COLO668 (cell line): ENCODE results near the gene USP13.
A peak's percentile ranks its signal among the peaks of the same experiment; 100 is the strongest.
"Not testable (repeated sequence)": the region's sequence is repeated elsewhere in the genome, so short reads cannot be mapped to it uniquely, and the experiment has no call there.

Source experiments
- DNase-seq: peaks from one replicate; lab custom pipeline; 2025; ENCODE audit not compliant: unreplicated experiment; lab: John Stamatoyannopoulos, UW

Gene USP13

DNA sequence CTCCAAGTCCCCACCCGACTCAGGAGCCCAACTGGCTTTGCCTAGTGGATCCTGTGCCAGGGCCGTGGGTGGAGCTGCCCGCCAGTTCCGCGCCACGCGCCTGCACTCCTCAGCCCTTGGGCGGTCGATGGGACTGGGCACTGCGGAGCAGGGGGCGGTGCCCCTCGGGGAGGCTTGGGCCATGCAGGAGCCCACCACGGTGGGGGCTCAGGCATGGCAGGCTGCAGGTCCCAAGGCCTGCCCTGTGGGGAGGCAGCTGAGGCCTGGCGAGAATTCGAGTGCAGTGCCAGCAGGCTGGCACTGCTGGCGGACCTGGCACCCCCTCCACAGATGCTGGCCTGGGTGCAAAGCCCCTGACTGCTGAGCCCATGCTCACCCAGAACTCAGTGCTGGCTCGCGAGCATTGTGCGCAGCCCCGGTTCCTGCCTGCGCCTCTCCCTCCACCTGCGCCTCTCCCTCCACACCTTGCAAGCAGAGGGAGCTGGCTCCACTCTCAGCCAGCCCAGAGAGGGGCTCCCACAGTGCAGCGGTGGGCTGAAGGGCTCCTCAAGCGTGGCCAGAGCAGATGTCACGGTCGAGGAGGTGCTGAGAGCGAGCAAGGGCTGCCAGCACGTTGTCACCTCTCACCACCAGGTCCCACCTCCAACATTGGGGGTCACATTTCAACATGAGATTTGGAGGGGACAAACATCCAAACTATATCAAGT lies 122.7 kb downstream of the USP13 start:
- DNase-seq = no peak

DNA sequence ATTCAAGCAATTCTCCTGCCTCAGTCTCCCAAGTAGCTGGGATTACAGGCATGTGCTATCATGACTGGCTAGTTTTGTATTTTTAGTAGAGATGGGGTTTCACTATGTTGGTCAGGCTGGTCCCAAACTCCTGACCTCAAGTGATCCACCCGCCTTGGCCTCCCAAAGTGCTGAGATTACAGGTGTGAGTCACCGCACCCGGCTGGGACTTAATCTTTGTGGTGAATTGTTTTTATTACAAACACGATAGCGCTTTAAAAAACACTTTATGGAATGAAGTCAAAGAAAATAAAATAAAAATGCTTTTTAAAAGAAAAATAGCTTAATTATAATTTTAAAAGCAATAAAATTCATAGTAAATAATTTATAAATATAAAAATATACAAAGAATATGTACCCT lies 130.0 kb downstream of the USP13 start:
- DNase-seq = not testable (repeated sequence)

DNA sequence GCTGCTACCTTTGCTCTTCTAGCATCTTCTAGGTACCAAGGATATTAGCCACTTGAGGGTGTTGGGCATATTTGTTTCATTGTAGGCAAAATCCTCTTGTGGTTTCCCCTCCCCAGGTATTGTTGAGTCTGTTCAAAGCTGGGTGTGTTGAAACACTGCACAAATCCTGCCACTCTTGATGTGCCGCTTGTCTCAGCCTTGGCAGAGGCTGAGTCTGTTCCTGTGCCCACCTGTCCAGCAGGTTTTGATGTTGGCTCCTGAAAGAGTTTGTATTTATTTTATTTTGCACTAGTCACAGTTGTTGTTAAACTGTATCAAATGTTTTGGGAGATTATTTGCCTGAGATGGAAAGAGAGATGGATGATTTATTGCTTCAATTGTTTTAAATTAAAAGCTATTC lies 136.2 kb downstream of the USP13 start:
- no peak for DNase-seq

DNA sequence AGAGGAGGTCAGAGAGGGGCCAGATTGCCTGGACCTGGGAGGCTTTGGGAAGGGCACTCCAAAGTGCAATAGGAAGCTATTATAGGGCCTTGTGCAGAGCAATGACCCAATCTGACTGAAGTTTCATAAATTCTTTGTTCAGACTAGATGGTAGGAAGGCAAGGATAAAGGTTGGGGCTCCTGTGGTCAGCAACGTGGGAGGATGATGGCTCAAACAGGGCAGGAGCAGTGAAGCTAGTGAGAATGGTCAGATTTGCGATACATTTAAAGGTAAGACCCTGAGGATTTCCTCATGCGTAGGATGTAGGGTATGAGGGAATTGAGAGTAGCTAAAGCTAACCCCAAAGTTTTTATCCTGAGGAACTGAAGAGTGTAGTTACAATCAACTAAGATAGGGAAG lies 139.0 kb downstream of the USP13 start:
- DNase-seq = no peak

DNA sequence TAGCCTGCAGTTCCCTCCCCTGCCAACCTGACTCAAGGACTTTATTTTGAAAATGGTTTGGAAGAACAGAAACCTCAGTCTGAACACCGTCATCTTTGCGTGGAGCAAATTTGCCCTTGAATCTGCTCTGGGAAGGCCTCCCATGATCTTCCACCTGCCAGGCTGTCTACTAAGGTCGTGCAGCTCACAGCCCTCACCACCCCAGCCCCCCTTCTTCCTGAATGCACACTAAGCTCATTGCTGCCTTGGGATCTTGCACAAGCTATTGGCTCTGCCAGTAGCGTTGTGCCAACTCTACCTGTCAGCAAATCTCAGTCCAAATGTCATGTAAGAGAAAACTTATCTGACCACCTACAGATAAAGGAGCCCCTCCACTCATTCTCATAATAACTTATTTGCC lies 141.5 kb downstream of the USP13 start:
- DNase-seq = no peak

DNA sequence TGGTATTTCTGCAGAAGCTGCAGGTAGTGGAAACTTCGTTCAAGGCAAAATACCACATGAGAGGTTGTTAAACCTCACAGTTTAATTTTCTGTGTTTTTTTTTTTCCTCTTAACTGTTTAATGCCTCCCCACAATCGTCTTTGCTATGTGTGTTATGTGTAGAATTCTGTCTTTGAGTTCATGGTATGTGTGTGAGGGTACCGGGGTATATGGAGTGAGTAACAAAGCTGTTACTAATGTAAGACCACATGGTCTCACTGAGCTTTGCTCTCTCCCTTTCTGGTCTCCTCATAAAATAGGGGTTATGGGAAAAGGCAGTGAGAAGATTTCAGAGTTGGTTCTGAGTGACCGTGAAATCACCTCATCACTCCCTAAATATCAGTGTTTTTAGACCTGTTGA lies 143.6 kb downstream of the USP13 start:
- DNase-seq = no peak

DNA sequence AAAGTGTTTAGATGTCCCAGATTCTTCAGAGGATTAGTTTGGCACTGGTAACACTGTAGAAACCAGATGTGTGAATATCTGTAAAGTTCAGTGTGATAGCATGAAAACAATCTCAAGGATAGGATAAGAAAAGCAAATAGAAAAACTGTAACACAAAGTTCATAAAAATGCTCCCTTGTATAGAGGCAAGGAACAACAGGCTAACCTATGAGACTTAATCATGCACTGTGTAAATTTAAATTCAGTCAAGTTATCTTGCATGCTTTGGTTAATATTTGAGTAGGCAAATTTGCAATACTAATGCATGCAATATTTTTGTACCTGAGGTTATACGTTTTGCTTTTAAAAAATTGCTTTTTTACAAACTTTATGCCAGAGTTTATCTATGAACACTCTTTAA lies 144.4 kb downstream of the USP13 start:
- DNase-seq = no peak

DNA sequence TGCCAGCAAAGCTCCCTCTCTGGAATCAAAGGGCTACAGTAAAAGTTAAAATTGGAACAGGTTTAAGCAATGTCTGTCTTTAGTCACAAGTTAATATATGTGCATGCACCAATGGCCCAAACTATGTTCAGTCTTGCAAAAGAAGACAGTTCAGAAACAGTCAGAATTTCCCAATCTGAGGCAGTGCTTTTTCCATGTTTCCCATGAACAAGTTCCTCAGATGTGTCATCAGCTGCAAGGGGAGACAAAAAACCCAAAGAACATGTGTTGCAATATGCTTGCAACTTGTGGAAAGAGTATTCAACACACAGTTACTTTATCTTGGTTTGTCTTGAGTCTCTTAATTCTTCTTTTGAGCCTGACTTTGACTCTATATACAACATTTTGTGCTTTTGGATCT lies 148.4 kb downstream of the USP13 start:
- no peak for DNase-seq

DNA sequence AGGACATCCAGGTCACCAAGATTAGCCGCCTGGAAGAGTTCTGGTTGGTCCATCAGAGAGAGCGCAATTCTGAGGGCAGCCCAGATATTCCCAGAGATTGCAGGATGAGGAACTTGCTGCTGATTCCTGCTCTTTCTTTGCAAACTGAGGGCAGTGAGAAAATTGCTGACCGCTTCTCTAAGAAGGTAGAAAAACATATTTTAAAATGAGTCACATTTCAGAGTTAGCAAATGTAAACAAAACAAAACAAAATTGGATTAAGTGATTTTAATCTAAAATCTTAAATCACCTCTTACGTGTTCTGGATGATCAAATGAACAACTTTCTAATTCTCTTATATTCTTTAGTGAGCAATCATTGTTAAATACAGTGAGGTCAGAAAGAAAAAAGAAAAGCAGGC lies 149.0 kb downstream of the USP13 start:
- no peak for DNase-seq

DNA sequence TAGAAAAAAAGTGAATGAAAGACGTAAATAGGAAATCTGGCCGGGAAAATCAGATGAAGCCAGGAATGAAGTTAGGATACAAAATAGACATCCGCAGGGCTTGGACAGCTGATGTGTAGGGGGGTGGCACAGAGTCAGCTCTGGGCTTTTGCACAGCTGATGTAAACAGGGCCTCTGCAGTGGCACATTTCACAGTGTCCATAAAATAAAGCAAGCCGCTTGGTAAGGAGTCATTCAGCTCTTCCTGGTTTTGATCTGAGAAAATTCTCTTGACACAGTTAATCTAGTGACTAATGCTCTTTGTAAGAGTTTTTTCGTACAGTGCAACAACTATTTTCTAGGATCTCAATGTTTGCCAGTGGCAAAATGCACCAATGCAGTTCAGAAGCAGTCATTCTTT lies 153.3 kb downstream of the USP13 start:
- no peak for DNase-seq

DNA sequence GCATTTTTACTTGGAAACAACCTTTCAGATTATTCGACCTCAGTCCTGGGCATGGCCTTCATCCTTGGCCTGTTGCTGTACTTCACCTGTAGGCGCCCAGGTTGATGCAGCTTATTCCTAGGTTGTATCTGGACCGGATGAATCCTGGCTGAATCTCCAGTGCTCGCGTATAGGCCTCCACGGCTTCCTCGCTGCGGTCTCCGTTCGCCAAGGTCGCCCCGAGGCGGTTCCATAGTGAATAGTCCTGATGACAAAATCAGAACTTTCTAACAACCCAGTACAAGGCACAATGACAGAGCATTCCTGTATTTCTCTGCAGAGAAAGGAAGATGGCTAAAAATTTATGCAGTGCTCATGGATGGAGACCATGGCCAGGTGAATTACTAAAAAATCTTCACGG lies 154.7 kb downstream of the USP13 start:
- DNase-seq = no peak

DNA sequence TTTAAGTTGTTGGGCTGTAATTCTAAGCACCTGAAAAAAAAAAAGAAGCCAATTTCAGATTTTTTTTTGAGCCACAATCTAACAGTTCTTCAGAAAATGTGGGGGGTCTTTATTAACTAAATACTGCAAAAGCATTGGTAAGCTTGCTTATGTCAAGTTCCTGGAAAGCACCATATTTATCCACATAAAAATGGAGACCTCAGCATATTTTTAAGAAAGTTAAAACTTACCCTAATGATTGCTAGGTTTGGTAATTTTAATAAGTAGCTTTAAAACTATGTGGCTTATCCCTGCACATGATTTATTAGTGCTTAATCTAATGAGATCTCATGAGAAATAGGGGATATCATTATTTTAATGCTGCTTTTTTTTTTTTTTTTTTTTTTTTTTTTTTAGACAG lies 156.8 kb downstream of the USP13 start:
- no peak for DNase-seq

DNA sequence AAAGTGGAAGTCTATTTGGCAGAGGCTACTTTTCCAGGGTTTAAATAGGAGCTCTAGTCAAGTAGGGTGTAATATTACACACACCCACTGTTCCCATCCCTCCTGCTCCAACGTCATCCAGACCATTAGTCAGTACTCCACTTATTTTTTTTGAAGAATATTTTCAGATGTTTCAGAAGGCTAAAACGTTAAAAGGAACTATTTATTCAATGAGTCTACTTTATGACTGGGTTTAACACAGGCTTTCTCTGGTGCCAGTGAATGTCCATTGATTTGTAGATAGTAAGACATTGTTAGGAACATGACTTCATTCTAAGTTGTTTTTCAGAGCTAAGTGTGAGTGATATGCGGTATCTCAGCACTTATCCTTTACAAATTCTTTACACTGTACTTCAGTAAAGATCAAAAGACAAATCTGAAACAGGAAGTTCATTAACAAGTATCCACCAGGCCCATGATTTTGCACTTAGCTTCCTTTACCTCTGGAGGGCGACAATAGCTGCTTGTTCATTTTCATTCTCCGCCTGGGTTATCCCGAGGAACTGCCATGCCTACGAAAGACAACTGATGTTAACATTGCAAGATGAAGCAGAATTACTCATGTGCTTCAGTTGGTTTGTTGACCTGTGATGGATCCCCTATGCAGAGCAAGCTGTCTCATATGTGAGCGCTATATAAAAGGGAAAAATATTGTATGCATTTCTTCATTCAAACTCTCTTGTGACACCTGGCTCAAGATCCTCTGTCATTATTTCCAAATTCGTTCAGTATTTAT lies 158.7 kb downstream of the USP13 start:
- peak; percentile 6 for DNase-seq

DNA sequence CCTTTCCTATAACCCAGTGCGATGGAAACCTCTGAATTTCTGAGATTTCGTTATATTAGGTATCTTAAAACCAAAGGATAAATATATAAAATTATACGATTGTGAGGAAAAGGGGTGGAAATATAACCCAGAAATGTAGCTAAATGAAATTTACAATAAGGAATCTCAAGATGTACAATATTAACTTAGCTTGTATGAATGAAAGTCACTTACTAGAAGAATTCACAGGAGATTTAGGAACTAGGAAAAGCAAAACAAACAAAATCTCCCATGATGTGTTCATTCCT lies 159.2 kb downstream of the USP13 start:
- no peak for DNase-seq

DNA sequence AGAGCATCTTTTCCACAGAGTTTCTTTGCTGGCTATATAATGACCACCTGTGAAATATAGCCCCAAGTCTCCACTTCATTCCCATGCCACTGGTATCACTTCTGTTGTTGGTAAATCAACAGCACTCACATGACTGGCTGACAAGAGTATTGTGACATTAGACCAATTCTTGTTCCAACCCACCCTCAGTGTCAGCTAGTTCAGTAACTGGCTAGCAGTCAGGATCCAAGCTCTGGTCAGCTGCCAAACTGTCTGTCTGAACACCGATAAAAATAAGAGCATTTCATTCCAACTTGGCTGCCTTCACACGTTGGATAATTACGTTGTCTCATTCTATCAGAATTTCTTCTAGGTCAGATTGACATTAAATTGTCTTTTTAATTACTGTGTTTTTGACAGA lies 166.5 kb downstream of the USP13 start:
- DNase-seq = no peak

DNA sequence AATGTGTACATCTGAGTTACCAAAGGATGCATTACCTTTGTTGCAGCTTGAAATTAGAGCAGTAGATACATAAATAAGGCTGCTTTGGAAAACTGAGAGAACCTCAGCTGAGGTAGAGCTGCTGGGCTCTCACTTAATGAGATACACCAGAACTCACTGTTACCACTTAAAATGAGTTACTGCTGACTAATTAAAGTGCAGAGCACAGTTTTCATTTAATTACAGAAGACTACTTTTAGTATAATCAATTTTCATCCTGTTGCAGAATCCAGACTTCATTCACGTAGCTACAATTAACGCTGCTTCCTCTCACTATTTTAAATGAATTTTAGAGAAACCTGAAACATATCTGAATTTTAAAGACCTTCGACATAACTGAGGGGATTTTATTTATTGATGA lies 169.5 kb downstream of the USP13 start:
- DNase-seq = no peak

DNA sequence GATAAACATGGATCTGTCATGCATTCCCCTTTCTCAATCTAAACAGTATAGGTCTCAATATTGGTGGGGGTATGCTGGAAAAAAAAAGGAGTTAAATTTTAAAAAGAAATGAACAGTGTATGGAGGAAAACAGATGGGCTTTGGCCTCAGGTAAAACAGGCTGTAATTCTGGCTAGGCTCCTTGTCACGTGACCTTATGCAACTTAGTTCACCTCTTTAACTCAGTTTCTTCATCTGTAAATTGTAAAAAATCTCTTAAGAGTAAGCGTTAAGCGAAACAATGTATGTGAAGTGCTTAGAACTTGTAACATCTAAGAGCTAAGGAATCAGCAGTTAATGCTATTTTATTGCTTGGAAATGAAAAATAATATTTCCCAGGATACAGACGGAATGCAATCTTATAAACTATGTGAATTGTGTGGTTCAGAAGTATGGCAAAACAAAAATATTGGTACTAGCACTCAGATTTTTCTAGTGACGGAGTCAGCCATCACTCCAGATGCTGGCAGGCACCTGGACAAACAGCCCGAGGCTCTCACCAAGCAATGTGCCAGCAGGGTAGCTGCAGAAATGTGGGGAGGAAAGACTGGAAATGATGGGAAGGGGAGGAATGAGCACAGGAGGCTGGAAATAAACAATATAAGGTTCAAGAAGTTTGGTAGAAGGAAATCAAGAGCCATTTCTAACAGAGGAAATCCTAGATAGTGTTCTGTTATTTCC lies 172.8 kb downstream of the USP13 start:
- DNase-seq = no peak

DNA sequence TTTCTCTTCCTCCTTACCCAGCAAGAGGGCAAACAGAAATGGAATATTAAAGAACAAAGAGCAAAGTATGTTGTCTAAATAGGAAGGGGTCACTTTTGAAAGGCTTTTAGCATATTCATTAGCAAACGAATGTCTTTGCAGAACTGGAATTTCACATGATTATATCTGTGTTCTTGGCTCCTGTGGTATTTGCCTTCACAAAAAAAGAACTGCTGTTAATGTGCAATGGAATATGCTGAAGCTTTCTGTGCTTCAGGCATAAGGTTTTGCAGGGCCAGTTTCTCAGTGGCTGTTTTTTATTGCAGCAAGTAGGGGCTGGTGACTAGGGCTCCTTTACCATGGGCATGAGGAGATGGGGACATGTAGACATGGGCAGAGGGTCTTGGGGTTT lies 173.4 kb downstream of the USP13 start:
- DNase-seq = no peak

DNA sequence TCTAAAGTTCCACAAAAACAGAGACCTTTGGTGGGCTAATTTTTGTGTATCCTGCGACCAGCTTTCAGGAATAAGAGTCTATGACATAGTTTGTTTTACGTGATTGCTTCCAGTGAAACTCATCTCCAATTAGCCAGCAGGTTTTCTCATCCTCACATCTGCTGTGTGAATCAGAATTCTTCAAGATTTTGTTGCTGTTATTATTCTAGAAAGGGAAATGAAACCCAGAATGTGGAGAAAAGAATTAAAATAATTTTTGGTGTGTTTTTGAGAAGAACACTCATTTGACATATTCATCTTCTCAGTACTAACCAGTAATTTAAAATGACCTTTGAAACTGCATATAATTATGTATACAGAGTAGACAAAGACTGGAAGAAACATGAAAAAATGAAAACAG lies 175.9 kb downstream of the USP13 start:
- DNase-seq = no peak

DNA sequence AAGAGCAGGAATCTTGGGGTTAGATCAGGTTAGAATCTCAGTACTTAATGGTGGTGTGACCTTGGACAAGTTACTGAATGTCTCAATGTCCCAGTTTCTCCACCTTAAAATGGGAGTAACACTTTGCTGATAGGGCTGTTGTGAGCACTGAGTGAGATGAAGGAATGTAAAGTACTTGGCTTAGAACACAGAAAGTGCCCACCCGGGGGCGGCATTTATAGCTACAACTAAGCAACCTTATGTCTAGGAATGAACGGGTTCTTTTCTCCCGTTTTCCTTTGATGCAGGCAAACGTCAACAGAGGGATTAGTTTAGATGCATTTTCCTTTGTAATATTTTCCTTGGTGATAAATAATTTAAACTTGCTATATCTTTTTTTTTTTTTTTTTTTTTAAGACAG lies 176.6 kb downstream of the USP13 start:
- DNase-seq = no peak

DNA sequence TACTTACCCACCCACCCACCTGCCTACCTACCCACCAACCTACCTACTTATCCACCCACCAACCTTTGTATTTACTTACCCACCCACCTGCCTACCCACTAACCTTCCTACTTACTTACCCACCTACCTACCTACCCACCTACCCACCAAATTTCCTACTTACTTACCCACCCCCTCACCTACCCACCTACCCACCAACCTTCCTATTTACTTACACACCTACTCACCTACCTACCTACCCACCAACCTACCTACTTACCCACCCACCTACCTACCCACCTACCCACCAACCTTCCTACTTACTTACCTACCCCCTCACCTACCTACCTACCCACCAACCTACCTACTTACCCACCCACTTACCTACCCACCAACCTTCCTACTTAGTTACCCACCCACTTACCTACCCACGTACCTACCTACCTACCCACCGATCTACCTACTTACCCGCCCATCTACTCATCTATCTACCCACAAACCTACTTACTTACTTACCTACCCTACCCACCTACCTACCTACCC lies 179.6 kb downstream of the USP13 start:
- no peak for DNase-seq

DNA sequence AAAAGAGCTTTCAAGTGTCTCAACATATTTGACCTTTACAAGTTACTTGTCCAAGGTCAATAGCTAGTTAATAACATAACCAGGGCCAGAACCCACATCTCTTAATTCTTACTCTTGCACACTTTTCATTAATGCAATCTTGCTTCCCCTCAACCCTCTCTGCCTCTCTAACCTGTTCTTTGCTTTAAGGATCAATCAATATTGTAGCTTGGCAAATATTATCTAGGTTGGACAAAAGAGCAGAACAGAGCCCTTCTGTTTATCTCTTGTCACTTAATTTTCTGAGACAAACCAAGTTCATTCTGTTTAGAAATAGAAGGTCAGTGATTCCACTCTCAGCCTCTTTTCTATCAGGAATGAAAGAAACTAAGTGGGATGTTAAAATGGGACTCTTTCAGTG lies 180.5 kb downstream of the USP13 start:
- no peak for DNase-seq
